ENCODE data around the gene C6orf52.

C6orf52 gene

DNA sequence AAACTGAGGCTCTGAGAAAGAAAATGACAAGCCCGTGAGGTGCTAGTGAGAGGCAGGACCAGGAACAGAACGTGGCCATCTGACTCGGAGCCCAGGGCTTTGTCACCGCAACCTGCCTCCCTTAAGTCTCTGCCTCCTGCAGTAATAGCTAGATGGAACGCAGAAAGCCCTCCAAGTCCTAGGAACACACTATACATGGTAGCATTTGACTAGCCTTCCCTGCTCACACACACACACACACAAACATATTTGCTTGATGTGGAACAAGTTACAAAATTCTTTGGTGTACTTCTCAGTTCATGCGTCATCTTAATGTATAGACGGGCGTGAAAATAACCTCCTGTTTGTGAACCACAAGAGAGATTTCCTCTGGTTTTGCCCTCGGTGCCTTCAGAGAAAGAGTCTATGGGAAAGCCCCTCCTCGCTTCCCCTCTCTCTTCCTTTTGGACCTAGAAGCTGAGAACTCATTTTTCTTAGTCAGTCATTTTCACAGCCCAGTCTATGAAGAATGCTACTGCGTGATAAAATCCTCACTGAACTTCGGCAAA, 38.8 kb downstream of the C6orf52 start:
- TF ChIP-seq, protein P1, sequence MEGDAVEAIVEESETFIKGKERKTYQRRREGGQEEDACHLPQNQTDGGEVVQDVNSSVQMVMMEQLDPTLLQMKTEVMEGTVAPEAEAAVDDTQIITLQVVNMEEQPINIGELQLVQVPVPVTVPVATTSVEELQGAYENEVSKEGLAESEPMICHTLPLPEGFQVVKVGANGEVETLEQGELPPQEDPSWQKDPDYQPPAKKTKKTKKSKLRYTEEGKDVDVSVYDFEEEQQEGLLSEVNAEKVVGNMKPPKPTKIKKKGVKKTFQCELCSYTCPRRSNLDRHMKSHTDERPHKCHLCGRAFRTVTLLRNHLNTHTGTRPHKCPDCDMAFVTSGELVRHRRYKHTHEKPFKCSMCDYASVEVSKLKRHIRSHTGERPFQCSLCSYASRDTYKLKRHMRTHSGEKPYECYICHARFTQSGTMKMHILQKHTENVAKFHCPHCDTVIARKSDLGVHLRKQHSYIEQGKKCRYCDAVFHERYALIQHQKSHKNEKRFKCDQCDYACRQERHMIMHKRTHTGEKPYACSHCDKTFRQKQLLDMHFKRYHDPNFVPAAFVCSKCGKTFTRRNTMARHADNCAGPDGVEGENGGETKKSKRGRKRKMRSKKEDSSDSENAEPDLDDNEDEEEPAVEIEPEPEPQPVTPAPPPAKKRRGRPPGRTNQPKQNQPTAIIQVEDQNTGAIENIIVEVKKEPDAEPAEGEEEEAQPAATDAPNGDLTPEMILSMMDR (IDR thresholded peaks at IDR 0.05), result no peak

GRCh38 chr6:10644225-10644624, 50.2 kb downstream of the C6orf52 start:
- TF ChIP-seq, protein P1 (IDR thresholded peaks at IDR 0.05), result no peak

DNA sequence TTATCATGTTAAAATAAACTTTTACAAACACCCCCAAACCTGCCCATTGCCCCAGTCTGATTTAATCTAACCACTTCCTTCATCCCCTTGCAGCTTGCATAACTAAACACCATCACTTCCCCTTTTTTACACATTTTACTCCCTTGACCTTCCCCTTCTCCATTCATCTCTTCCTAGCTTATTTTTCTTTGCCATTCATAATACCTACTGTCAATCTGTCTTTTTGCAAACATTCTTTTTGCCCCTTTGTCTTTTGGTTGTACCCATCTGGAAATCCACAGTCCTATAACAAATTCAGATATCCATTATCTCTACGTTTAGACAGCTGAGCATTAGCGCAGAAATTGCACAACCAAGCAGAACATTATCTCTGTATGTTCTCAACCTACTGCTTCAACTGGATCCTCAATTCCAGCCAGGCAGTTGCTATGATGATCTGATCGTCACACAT, 51.2 kb downstream of the C6orf52 start:
- TF ChIP-seq, protein P1 (IDR thresholded peaks at IDR 0.05), result no peak

DNA sequence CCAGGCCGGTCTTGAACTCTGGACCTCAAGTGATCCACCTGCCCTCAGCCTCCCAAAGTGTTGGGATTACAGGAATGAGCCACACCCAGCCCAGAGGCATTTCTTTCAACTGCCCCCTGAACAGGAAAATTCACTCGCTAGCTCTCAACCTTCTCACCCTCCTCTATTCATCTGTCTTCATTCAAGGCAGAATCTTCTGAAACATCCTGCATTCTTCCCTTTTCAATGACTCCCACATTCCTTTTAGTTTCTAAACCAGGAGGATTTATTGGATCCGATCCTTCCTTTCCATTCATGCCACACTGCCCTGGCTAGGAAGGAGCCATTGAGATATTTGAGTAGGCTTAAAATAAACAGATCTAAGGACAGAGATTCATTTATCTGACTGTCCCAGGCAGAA, 52.9 kb downstream of the C6orf52 start:
- TF ChIP-seq, protein P1 (IDR thresholded peaks at IDR 0.05), result no peak

GRCh38 chr6:10640412-10640811, 54.0 kb downstream of the C6orf52 start:
- TF ChIP-seq, protein P1 (IDR thresholded peaks at IDR 0.05), result no peak

DNA sequence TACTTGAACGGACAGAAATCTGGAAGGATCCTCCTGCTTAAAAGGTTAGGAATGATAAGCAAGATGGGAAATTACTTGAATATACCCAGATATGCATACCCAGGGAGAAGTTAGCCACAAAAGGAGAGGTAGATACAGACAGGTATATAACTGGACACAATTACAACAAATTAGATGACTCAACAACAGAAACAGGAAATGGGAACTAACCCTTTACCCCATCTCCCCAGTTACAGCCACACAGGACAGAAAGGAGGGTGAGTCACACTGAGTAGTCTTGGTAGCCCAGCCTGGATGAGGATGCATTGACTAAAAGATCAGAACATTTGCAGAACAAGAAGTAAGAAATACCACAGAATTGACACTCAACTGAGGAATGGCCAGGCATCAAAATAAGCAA, 61.2 kb downstream of the C6orf52 start:
- TF ChIP-seq, protein P1 (IDR thresholded peaks at IDR 0.05), result no peak

GRCh38 chr6:10630178-10630577, 64.2 kb downstream of the C6orf52 start:
- TF ChIP-seq, protein P1 (IDR thresholded peaks at IDR 0.05), result no peak

DNA sequence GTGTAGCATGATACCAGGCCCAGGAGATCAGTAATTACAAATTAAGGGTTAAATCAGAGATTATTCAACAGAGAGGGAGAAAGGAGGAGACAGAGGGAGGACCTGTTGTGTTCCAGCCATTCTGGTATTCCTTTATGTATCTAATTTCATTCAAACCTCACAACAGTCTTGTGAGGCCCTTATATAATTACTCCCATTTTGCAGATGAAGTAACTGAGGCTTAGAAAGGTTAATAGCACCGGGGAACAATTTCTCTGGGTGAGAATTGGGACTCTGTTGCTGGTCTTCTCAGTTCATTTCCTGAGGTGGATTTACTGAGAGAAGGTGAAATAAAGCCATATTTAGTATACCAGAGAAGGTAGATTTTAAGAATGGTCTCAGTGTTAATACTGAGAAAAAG, 66.6 kb downstream of the C6orf52 start:
- TF ChIP-seq, protein P1 (IDR thresholded peaks at IDR 0.05), result no peak
